Activated effector memory CD4-positive, alpha-beta T cell treated with Interleukin-2 at 50 U/mL for 16 hours (primary cell): ENCODE data around the gene MYO3B.

Source experiments
- DNase-seq: peaks from one replicate; pipeline ENCODE4 v3.0.0-alpha.2; 2020

The MYO3B gene

GRCh38 chr2:170307052-170307451, 129.1 kb downstream of the MYO3B start:
- DNase-seq, result no peak

DNA sequence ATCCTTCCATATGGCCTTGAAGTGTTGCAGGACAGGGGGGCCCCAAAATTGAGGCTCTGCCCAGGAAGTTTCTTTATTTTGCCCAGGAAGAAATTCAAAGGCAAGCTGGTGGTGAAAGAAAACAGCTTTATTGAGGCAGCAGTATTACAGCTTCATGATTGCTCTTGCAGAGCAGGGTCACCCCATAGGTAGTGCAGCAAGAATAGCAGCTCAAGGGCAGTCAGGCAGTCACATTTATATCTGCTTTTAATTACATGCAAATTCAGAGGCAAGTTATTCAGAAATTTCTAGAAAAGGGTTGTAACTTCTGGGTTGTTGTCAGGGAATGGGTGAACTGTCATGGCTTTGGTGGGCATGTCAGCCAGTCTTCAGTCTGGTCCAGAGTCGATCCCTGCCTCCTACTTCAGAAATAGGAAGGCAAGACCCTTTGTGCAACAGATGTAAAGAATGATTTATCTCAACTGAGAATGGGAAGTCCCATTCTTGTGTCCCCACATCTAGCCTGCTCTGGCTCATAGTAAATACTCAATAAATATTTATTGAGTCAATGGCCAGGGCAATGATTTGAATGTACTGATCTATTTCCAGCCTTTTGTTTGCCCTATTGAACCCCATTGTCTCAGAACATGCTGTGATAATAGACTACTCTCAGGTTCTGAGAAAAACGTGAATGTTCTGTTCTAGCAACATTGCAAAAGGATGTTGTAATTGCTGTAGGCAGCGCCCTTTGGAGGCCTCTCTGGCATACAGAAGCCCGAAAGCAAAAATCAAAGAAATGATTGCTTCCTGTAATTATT, 129.8 kb downstream of the MYO3B start:
- DNase-seq, result no peak

- DNase-seq, result no peak
These were observed 133.0 kb downstream of the MYO3B start for GRCh38 chr2:170310876-170311502.

GRCh38 chr2:170313347-170313991, 135.5 kb downstream of the MYO3B start:
- DNase-seq, result no peak

GRCh38 chr2:170313992-170314348, 136.0 kb downstream of the MYO3B start:
- DNase-seq, result no peak

DNA sequence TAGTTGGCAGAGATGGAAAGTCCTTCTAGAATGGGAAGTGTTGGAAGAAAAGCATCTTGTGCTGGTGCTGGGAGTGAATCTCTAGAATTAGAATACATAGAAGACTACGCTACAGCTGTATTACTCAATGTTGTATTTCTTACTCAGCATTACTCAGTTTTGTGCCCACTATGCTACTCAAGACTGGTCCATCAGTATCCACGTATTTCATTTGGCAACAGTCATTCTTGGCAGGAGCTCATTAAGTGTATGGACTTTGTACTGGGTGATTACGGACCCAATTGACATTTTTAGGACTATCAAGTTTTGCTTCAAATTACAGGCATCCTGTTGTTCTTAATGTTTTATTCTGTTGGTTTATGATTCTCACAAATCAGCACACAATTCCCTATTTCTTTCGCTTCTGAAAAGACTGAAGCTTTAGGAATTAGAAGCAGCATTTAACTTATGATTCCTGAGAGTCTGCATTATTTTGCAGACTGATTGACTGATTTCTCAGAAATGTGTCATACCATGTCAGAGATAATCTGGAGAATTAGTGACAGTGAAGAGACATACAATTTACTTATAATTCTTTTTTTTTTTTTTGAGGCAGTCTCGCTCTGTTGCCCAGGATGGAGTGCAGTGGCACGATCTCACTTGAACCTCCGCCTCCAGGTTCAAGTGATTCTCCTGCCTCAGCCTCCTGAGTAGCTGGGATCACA, 136.9 kb downstream of the MYO3B start:
- no peak for DNase-seq

- DNase-seq, result no peak
These were observed 143.0 kb downstream of the MYO3B start for GRCh38 chr2:170320948-170321347.

GRCh38 chr2:170321526-170321925, 143.6 kb downstream of the MYO3B start:
- no peak for DNase-seq

GRCh38 chr2:170322140-170322766, 144.3 kb downstream of the MYO3B start:
- no peak for DNase-seq

- no peak for DNase-seq
These were observed 145.8 kb downstream of the MYO3B start for GRCh38 chr2:170323743-170324142.

DNA sequence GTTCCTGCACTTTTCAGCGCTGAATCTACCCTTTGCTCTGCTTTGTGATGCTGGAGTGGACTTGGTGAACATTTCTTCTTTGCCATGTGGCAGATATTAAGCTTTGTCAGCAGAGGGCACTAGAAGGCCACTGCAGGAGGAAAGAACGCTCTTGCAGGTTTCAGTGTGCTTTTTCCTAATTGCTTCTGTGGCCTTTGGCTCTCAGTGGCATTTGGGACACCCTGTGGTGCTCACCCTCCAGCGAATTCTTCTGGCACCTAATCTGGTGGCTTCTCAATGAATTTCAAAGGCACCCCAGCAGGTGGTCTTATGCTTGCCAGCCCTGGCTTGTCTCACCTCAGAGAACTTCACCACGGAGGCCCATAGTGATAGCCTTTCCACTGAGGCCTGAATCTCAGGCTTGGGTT, 146.7 kb downstream of the MYO3B start:
- no peak for DNase-seq

- DNase-seq, result no peak
These were observed 152.9 kb downstream of the MYO3B start for GRCh38 chr2:170330881-170331280.

GRCh38 chr2:170332676-170333402, 154.9 kb downstream of the MYO3B start:
- DNase-seq, result no peak

GRCh38 chr2:170335351-170335750, 157.4 kb downstream of the MYO3B start:
- DNase-seq, result no peak

- DNase-seq, result no peak
These were observed 158.5 kb downstream of the MYO3B start for GRCh38 chr2:170336408-170336807.

DNA sequence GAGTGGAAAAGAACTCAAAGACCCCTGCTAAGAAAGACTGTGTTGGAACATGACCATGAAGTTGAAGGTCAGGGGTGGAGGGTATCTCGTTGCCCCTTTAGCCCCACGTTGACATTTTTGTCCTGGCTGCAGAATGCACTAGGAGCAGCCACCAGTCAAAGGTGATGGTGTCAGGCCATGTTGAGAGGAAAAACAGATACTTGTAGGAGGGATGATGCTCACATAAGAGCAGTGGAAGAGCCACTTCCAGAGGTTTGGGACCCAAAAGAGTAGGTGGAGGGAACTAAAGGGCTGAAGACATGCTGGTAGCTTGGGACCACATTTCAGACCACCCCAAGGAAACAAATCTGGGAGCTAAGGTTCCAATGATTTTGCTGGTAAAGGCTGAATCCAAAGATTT, 159.0 kb downstream of the MYO3B start:
- DNase-seq, result no peak

- no peak for DNase-seq
These were observed 161.4 kb downstream of the MYO3B start for GRCh38 chr2:170339322-170339721.

GRCh38 chr2:170339750-170340692, 162.1 kb downstream of the MYO3B start:
- DNase-seq, result no peak

GRCh38 chr2:170340693-170341068, 162.7 kb downstream of the MYO3B start:
- DNase-seq, result no peak

DNA sequence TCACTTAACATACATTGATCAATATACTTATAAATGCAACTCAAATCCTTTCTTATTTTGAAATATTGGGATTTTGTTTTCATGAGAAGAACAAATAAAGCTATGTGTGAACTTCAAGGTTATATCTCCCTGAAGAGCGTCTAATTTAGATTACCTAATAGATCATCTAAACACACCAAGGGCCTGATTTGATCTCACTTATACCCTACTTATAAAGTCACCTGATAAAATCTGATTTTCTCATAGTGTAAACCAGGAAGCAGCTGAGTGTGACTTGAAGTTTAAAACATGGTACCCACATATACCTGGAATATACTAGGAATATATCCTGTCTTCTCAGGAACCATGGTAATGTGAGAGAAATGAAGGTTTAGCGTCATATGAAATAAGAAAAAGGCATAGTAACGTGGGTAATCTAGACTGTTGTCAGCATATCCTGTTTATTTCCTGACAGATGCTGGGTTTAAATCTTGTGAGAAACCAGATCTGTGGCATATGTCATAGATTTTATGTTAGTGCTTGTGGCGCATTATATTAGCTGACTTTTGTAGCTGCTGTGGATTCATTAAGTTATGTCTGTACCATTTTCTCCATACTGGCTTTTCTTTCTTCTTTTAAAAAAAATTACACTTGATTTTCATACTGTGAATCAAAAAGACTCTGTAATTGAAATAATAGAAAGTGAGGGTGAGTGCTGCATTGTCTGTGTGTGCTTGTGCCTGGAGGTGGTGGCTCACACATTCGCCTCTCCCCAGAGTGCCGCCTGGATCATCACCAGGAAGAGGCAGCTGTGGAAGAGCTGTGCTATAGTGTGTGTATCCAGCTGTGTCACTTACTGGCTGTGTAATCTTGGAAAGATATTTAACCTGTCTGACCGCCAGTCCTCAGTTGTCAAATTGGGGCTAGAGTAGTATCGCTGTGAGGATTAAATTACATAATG, 164.0 kb downstream of the MYO3B start:
- DNase-seq, result no peak
